ENCODE data around the gene LIN37. TPM values are rescaled to one million over a fixed set of nuclear protein-coding genes. Genes with fewer than 3 reads are reported as not detected.

Gene LIN37
- total RNA-seq, 1 experiment from 2014 or later: 23.5 TPM

- CTCF ChIA-PET: no interaction called here
- H3K36me3 ChIP-seq (ENCODE audit: control insufficient read depth, insufficient read depth, low read length): no peaks in the 10 kb centered on the region
- no peak for TF ChIP-seq POLR2AphosphoS5 (IDR thresholded peaks at IDR 0.05; ENCODE audit: low read depth, low read length)
- no peak for TF ChIP-seq SIN3A (IDR thresholded peaks at IDR 0.05; ENCODE audit: borderline replicate concordance, insufficient read depth, low read depth, low read length)
- no peak for TF ChIP-seq REST (IDR thresholded peaks at IDR 0.05; ENCODE audit: insufficient read depth in 1 of 2, low read depth in 2 of 2, low read length in 1 of 2)
- in situ Hi-C loops (cut with HindIII; ENCODE audit: low pct_unique_long_range_greater_than_20kb, low sequenced_read_pairs): no loop called here
- intact Hi-C loops (cut with micrococcal nuclease; ENCODE audit: unreplicated experiment): no loop called here
- H3K4me3 ChIP-seq (ENCODE audit: low read depth in 2 of 2, low read length in 2 of 2): no peak overlapping the region
- BruUV-seq (replicated peaks): no TSS peak
- POLR2A ChIA-PET: no interaction called here
- no peak overlapping the region for H3K27ac ChIP-seq (ENCODE audit: low read length)
- ATAC-seq (no peak), DNase-seq (ENCODE audit: low read depth, low spot score) (no peak)
- H3K27me3 ChIP-seq (ENCODE audit: control insufficient read depth, insufficient read depth, low read length): no peaks in the 10 kb centered on the region
- no peaks in the 10 kb centered on the region; the same call in 1 of the 2 replicates for H3K4me1 ChIP-seq (ENCODE audit: control insufficient read depth, insufficient read depth, low read length)
- no peaks in the 10 kb centered on the region for H3K9me3 ChIP-seq (ENCODE audit: control insufficient read depth, insufficient read depth, low read depth, low read length)
Observed at GRCh38 chr19:35789978-35790944, 41.9 kb downstream of the LIN37 start.

- ChIA-PET CTCF (no interaction called here), POLR2A (no interaction called here)
- Histone ChIP-seq H3K4me3 (ENCODE audit: low read depth in 2 of 2, low read length in 2 of 2) (no peak overlapping the region), H3K4me1 (ENCODE audit: control insufficient read depth, insufficient read depth, low read length) (no peaks in the 10 kb centered on the region; the same call in 1 of the 2 replicates), H3K27ac (ENCODE audit: low read length) (no peak overlapping the region), H3K36me3 (ENCODE audit: control insufficient read depth, insufficient read depth, low read length) (no peaks in the 10 kb centered on the region), H3K9me3 (ENCODE audit: control insufficient read depth, insufficient read depth, low read depth, low read length) (no peaks in the 10 kb centered on the region), H3K27me3 (ENCODE audit: control insufficient read depth, insufficient read depth, low read length) (no peaks in the 10 kb centered on the region)
- DNase-seq (ENCODE audit: low read depth, low spot score): no peak
- BruUV-seq (replicated peaks): no TSS peak
- ATAC-seq: peak; percentile 49
- in situ Hi-C loops (cut with HindIII; ENCODE audit: low pct_unique_long_range_greater_than_20kb, low sequenced_read_pairs): no loop called here
- TF ChIP-seq SIN3A (IDR thresholded peaks at IDR 0.05; ENCODE audit: borderline replicate concordance, insufficient read depth, low read depth, low read length) (no peak), REST (IDR thresholded peaks at IDR 0.05; ENCODE audit: insufficient read depth in 1 of 2, low read depth in 2 of 2, low read length in 1 of 2) (no peak), POLR2AphosphoS5 (IDR thresholded peaks at IDR 0.05; ENCODE audit: low read depth, low read length) (no peak), TCF7L2 (IDR thresholded peaks at IDR 0.05; ENCODE audit: low read depth, low read length) (no peak), CTCF (IDR thresholded peaks at IDR 0.05) (no peak)
- intact Hi-C loops (cut with micrococcal nuclease; ENCODE audit: unreplicated experiment): no loop called here
Observed at GRCh38 chr19:35790981-35791813, 42.8 kb downstream of the LIN37 start.

All from Panc1 (cell line).